Lower lobe of right lung (tissue), 2 donors: ENCODE results near the gene PDLIM7. TPM values are rescaled to one million over a fixed set of nuclear protein-coding genes. Genes with fewer than 3 reads are reported as not detected.
A peak's percentile ranks its signal among the peaks of the same experiment; 100 is the strongest.

Experiments
- ATAC-seq, 2 donors: fragments of 200-7000 bp; cut with Tn5 transposase; one replicate each; pipeline ENCODE4 v1.9.1; 2020 to 2022; ENCODE audit warnings: mild to moderate bottlenecking in 2 of 2, moderate library complexity in 2 of 2
- DNase-seq: peaks from one replicate; pipeline ENCODE4 v3.0.0-alpha.2; 2020
- H3K27ac ChIP-seq: fragments of 200-600 bp; one replicate; pipeline ENCODE4 v1.8.0; 2022
- H3K27me3 ChIP-seq: fragments of 200-600 bp; one replicate; pipeline ENCODE4 v1.8.0; 2022; ENCODE audit warnings: low read depth
- H3K36me3 ChIP-seq: fragments of 200-600 bp; one replicate; pipeline ENCODE4 v1.8.0; 2022; ENCODE audit warnings: mild to moderate bottlenecking
- H3K4me1 ChIP-seq: fragments of 200-600 bp; one replicate; pipeline ENCODE4 v1.8.0; 2022
- H3K4me3 ChIP-seq: fragments of 200-600 bp; one replicate; pipeline ENCODE4 v1.8.0; 2022; ENCODE audit warnings: mild to moderate bottlenecking
- H3K9me3 ChIP-seq: fragments of 200-600 bp; one replicate; pipeline ENCODE4 v1.8.0; 2022
- CTCF ChIP-seq: fragments of 200-600 bp; IDR thresholded peaks from one replicate; pipeline ENCODE4 v1.8.0; 2022; ENCODE audit warnings: antibody characterized with exemption, mild to moderate bottlenecking
- intact Hi-C: fragments of 100-400 bp; cut with DNase I; formaldehyde crosslinking; loops from one replicate; pipeline ENCODE4 v1.11.0; 2022
- total RNA-seq: library from RNA; stranded (reverse); fragmentation: NEBNext Ultra II Directional; extraction: Animal tissue kit (Norgen Biotek cat#: 25700); gene quantifications from one replicate; pipeline ENCODE4 v1.2.1, GENCODE V29; 2021
- donor health status: DM: no; HTN: yes; CAD: no; lungs with severe emphysema.

Gene PDLIM7
- total RNA-seq, 1 donor from 2014 or later = 47.1 TPM

DNA sequence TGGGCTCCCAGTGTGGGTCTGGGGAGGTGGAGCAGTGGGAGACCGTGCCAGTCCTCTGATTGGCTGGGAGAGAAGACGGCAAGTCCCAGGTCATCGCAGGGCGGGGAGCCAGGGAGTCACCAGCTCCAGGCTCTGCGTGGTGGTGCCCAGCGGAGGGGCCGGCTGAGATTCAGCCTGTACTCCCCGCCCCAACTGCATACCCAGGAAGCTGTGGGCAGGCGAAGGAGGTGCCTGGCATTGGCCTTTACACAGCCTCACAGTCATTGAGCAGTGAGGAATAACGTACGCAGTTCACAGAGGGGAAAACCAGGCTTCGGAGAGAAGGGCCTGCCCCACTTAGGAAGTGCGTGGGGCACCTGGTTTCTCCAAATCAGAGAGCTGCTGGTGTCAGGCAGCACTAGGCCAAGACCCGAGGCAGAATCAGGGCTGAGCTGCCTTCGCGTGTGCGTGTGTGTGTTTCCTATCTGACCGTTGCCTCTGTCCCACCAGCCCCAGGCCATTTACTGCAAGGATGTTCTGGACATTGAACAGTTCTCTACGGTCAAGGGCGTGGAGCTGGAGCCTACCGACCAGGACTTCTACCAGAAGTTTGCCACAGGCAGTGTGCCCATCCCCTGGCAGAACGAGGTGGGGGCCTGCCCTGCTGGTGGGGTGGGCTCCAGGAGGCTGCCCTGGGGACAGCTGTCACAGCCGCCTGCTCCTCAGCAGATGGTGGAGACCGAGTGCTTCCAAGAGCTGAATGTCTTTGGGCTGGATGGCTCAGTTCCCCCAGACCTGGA lies 57.0 kb downstream of the PDLIM7 start:
- peaks cover 69% of the 10 kb centered on the region for H3K36me3 ChIP-seq
- H3K27me3 ChIP-seq = no peaks in the 10 kb centered on the region
- no peak for DNase-seq
- H3K9me3 ChIP-seq = no peaks in the 10 kb centered on the region
- intact Hi-C loops = no loop called here
- ATAC-seq = no peak
- no peak overlapping the region for H3K27ac ChIP-seq
- H3K4me1 ChIP-seq = peaks cover 2% of the 10 kb centered on the region
- no peak for TF ChIP-seq CTCF
- no peak overlapping the region for H3K4me3 ChIP-seq

GRCh38 chr5:177439518-177440053 lies 57.8 kb downstream of the PDLIM7 start:
- Histone ChIP-seq H3K27me3 (no peaks in the 10 kb centered on the region), H3K4me3 (no peak overlapping the region), H3K9me3 (no peaks in the 10 kb centered on the region), H3K27ac (no peak overlapping the region), H3K4me1 (no peaks in the 10 kb centered on the region), H3K36me3 (peaks cover 77% of the 10 kb centered on the region)
- no peak for TF ChIP-seq CTCF
- ATAC-seq (no peak), DNase-seq (no peak)
- intact Hi-C loops = no loop called here

DNA sequence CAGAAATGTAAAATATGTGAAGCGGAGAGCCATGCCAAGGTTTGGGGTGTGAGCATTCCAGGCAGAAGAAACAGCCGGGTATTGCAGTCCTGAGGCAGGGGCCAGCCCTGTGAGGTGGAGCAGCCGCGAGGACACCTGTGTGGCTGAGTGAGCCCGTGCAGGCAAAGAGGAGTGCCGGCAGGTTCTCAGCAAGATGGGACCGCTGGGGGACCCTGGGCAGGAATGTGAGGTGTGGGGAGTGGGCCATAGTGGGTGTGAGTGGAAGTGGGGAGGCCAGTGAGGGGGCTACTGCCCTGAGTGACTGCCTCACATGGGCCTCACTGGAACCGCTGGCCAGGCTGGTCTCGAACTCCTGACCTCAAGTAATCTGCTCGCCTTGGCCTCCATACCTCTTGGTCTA lies 58.9 kb downstream of the PDLIM7 start:
- H3K36me3 ChIP-seq = peaks cover 88% of the 10 kb centered on the region
- no peaks in the 10 kb centered on the region for H3K27me3 ChIP-seq
- no peak overlapping the region for H3K27ac ChIP-seq
- DNase-seq = no peak
- intact Hi-C loops = no loop called here
- H3K4me1 ChIP-seq = no peaks in the 10 kb centered on the region
- TF ChIP-seq CTCF = no peak
- no peaks in the 10 kb centered on the region for H3K9me3 ChIP-seq
- no peak overlapping the region for H3K4me3 ChIP-seq
- no peak for ATAC-seq

- no peak overlapping the region for H3K27ac ChIP-seq
- intact Hi-C loops = no loop called here
- peaks cover 94% of the 10 kb centered on the region for H3K36me3 ChIP-seq
- peaks cover 3% of the 10 kb centered on the region for H3K4me1 ChIP-seq
- H3K9me3 ChIP-seq = no peaks in the 10 kb centered on the region
- ATAC-seq (peak; percentile 20 to 78), DNase-seq (no peak)
- no peak for TF ChIP-seq CTCF
- H3K27me3 ChIP-seq = no peaks in the 10 kb centered on the region
- no peak overlapping the region for H3K4me3 ChIP-seq
Measured at GRCh38 chr5:177437623-177438022, 59.8 kb downstream of the PDLIM7 start.

DNA sequence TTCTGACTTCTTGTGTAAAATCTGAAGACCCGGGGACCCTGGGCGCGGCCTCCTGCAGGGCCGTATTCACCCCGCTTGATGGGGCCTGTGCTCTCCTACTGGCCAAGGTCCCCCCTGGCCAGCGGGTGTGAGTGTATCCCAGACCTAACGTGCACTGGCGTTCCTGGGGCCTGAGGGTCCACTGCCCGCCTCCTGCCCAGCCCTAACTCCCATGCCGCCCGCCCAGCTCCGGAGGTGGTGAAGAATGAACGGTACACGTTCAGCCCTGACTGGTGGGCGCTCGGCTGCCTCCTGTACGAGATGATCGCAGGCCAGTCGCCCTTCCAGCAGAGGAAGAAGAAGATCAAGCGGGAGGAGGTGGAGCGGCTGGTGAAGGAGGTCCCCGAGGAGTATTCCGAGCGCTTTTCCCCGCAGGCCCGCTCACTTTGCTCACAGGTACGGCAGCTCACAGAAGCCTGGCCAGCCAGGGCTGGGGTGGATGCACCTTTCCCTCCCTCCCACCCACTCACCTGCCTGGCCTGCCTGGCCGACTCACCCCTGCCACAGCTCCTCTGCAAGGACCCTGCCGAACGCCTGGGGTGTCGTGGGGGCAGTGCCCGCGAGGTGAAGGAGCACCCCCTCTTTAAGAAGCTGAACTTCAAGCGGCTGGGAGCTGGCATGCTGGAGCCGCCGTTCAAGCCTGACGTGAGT lies 61.4 kb downstream of the PDLIM7 start:
- DNase-seq = no peak

More for the DNA sequence above, 61.4 kb downstream of the PDLIM7 start:
- intact Hi-C loops = no loop called here
- peaks cover 92% of the 10 kb centered on the region for H3K36me3 ChIP-seq
- peaks cover 19% of the 10 kb centered on the region for H3K4me1 ChIP-seq
- no peak overlapping the region for H3K27ac ChIP-seq
- TF ChIP-seq CTCF = no peak
- ATAC-seq = no peak
- no peaks in the 10 kb centered on the region for H3K9me3 ChIP-seq
- H3K27me3 ChIP-seq = no peaks in the 10 kb centered on the region
- H3K4me3 ChIP-seq = no peak overlapping the region
